C4-2B (cell line): ENCODE data around the gene MED29.

Experiments used
- CTCF ChIP-seq: fragments of 450-650 bp; conservative IDR thresholded peaks from 2 replicates; pipeline ENCODE4 v1.5.1; 2017; ENCODE audit warnings: mild to moderate bottlenecking
- ZFX ChIP-seq: fragments of 450-650 bp; IDR thresholded peaks from 2 replicates; pipeline ENCODE4 v1.6.1; 2017

GRCh38 chr19:39380521-39381502 lies 10.4 kb upstream of the MED29 start:
- TF ChIP-seq CTCF (no peak), ZFX (no peak)
